GM19193 (cell line): ENCODE measurements around the gene ALDH1L1.

ENCODE experiments used
- POLR2A ChIP-seq: IDR thresholded peaks from 4 replicates; pipeline ENCODE4 v1.6.1; 2011; ENCODE audit not compliant: insufficient read depth, insufficient read length; ENCODE audit errors: extremely low read depth

ALDH1L1 gene

DNA sequence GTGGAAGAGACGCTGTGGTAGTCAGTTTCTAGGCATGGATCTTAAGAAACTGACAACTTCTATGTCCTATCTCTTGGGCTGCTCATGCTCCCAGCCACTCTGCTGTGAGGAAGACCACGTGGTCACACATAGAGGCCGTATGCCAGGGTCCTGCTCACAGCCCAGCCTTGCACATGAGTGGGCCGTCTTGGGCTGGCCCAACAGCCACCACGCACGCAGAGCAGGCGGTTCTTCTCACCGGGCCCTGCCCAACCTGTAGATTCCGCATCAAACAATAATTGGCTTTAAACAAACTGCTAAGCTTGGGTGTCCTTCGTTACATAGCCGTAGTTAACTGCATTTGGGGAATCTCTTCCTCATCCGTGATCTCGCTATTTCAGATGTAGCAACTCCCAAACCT, 122.5 kb downstream of the ALDH1L1 start:
- no peak for TF ChIP-seq POLR2A

DNA sequence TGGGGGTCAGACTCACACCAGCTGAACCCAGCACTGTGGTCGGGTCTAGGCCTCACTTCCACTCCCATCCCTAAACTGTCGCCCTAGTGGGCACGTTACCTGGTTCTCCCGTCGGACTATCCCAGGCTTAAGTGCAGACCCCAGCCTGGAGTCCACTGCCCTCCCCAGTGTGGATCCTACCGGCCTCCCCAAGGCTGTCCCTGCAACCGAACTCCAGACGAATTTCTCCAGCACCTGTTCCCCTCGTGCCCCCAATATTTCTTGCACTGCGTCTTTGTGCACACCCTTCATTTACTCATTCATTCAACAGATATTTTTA, 122.9 kb downstream of the ALDH1L1 start:
- no peak for TF ChIP-seq POLR2A

DNA sequence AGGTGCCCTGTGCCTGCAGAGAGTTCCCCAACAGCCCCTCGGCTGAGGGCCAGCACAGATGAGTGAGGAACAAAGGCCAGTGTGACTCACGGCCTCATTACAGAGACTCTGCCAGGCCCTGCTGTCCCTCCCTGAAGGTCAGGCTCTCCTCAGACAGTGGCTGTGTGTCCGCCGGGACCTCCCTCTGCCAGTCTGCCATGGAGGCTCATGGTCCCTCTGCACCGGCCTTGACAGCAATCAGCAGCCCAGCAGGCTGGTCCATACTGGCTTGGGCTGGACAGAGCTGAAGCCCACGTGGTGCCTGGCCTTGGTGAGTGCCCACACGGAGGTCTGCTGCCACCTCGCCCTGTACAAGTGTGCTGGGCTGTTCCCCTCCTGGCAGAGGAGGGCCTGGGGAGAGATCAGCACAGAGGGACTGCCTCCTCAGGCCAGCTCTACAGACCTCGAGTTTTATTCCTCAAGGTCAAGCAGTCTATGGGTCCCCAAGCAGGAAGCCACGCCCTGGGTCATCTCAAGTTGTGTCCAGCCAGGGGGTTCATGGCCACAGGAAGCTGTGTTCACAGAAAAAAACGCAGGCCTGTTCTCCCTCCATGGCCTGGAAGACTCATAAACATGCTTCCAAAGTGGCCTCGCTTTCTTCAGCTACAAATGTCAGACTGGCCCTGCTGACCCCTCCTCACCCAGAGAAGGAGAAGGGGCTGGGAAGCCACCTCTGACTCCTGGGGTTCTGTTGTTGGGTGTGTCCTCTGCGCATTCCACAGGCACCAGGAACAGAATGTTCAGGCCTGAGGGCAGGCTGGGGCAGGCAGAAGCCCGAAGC, 123.5 kb downstream of the ALDH1L1 start:
- no peak for TF ChIP-seq POLR2A

DNA sequence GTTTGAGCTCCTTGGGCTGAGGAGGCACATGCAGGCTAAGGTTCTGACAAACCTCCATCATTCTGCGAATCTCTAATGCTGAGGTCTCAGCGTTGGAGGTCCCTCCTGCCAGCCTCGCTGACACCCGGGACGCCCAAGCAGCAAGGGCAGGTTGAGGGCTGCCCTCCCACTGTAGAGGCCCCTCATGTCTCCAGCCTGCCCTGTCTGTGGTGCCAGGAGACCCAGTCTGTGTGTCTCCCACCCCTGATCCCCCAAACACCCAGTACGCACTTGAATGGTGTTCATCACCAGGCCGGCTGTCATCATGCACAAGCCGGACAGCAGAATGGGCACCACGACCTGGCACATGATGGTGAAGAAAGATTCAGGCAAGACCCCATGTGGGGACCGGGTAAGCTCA, 124.3 kb downstream of the ALDH1L1 start:
- TF ChIP-seq POLR2A: no peak

DNA sequence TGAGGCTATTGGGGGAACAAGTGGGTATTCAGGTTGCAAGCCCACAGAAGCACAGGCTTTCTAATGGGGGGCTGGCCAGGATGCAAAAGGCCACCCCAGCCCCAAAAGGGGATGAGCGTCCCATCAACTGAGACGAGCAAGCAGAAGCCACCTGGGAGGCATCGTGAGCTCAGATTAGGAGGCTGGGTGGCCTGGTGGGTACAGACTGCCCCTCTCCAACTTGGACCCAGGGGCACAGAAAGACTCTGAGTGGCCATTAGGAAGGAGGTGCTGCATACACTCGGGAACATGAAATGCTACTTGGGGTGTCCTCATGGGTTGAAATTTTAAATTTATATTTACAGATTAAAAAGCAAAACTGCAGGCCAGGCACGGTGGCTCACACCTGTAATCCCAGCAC, 125.5 kb downstream of the ALDH1L1 start:
- TF ChIP-seq POLR2A: no peak

DNA sequence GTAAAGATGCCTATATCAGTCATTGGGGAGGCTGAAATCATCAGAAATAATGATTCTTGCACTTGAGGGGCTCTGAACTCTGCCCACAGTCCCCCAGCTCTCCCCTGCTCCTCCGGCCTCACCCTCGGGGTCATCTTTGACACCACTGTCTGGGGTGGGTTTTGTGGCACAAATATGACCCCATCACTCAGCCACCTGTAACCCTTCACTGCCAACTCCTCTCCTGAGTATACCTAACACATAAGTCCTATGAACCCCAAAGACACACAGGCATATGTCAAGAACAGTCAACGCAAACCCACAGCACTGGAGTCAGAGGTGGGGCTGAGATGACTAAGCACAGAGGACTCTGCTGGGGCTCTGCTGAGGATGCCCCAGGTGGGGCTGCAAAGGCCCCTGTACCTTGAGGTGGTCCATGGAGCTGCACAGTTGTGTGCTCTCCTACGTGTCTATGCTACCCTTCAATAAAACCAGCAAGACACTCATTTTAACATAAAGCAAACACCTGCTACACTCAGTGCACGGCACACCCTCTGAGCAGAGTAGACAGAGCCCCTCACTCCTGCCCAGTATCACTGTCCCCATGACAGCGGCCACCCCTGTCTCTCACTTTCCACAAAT, 126.3 kb downstream of the ALDH1L1 start:
- TF ChIP-seq POLR2A: no peak
